ENCODE results near the gene GLRX. TPM values are rescaled to one million over a fixed set of nuclear protein-coding genes. Genes with fewer than 3 reads are reported as not detected.

GLRX gene
- total and polyA plus RNA-seq, 2 of the 13 experiments (the other 11 are each of a cell fraction or from before 2014, with no cell fraction given): 63.8 to 499 TPM

DNA sequence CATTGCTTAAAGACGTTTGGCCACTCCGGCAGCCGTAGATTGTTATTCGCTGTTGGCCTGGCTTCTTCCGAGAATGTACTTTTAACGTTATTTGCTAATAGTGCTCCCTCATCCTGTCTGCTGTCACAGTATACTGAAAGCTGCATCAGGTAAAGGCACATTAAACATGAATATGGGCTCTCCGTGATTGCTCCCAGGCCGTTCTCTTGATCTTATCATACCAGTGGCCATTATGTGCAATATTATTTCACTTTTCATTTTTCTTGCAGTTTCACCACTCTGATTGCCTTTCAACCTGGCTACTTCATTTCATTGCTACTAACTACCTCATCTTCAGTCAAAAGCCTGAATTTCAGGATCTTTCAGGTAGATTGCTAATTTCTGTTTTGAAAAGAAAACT lies 34.0 kb downstream of the GLRX start (continued):
- TF ChIP-seq, protein P1, sequence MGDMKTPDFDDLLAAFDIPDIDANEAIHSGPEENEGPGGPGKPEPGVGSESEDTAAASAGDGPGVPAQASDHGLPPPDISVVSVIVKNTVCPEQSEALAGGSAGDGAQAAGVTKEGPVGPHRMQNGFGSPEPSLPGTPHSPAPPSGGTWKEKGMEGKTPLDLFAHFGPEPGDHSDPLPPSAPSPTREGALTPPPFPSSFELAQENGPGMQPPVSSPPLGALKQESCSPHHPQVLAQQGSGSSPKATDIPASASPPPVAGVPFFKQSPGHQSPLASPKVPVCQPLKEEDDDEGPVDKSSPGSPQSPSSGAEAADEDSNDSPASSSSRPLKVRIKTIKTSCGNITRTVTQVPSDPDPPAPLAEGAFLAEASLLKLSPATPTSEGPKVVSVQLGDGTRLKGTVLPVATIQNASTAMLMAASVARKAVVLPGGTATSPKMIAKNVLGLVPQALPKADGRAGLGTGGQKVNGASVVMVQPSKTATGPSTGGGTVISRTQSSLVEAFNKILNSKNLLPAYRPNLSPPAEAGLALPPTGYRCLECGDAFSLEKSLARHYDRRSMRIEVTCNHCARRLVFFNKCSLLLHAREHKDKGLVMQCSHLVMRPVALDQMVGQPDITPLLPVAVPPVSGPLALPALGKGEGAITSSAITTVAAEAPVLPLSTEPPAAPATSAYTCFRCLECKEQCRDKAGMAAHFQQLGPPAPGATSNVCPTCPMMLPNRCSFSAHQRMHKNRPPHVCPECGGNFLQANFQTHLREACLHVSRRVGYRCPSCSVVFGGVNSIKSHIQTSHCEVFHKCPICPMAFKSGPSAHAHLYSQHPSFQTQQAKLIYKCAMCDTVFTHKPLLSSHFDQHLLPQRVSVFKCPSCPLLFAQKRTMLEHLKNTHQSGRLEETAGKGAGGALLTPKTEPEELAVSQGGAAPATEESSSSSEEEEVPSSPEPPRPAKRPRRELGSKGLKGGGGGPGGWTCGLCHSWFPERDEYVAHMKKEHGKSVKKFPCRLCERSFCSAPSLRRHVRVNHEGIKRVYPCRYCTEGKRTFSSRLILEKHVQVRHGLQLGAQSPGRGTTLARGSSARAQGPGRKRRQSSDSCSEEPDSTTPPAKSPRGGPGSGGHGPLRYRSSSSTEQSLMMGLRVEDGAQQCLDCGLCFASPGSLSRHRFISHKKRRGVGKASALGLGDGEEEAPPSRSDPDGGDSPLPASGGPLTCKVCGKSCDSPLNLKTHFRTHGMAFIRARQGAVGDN (CRISPR knock-in tag; IDR thresholded peaks at IDR 0.05): no peak
- TF ChIP-seq ZNF556 (CRISPR knock-in tag; IDR thresholded peaks at IDR 0.05; ENCODE audit: borderline replicate concordance): no peak
- TF ChIP-seq, protein P2, sequence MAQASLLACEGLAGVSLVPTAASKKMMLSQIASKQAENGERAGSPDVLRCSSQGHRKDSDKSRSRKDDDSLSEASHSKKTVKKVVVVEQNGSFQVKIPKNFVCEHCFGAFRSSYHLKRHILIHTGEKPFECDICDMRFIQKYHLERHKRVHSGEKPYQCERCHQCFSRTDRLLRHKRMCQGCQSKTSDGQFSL (CRISPR knock-in tag; IDR thresholded peaks at IDR 0.05): no peak
- TF ChIP-seq ZNF101 (CRISPR knock-in tag; IDR thresholded peaks at IDR 0.05; ENCODE audit: borderline replicate concordance, low read depth): no peak
- TF ChIP-seq ATF1 (CRISPR knock-in tag; IDR thresholded peaks at IDR 0.05): no peak
- TF ChIP-seq PHF21A (CRISPR knock-in tag; IDR thresholded peaks at IDR 0.05): no peak
- TF ChIP-seq SAP130 (CRISPR knock-in tag; IDR thresholded peaks at IDR 0.05; ENCODE audit: low read depth): no peak
- no peak for TF ChIP-seq POLR2A (IDR thresholded peaks at IDR 0.05; ENCODE audit: insufficient read depth in 1 of 2, low read depth in 2 of 2, low read length in 2 of 2)
- TF ChIP-seq TCF7 (IDR thresholded peaks at IDR 0.05; ENCODE audit: low read depth): no peak
- TF ChIP-seq RAD51 (IDR thresholded peaks at IDR 0.05; ENCODE audit: borderline replicate concordance): no peak
- TF ChIP-seq ZNF616 (CRISPR knock-in tag; IDR thresholded peaks at IDR 0.05; ENCODE audit: low read depth): no peak

All from HepG2 (cell line).